ENCODE data around the gene S1PR3. TPM values are rescaled to one million over a fixed set of nuclear protein-coding genes. Genes with fewer than 3 reads are reported as not detected.

The S1PR3 gene
- total and polyA plus RNA-seq, 9 of the 15 experiments (the other 6 are each of a cell fraction or from before 2014, with no cell fraction given) = 0.03 to 2.0 (median 0.29) TPM

DNA sequence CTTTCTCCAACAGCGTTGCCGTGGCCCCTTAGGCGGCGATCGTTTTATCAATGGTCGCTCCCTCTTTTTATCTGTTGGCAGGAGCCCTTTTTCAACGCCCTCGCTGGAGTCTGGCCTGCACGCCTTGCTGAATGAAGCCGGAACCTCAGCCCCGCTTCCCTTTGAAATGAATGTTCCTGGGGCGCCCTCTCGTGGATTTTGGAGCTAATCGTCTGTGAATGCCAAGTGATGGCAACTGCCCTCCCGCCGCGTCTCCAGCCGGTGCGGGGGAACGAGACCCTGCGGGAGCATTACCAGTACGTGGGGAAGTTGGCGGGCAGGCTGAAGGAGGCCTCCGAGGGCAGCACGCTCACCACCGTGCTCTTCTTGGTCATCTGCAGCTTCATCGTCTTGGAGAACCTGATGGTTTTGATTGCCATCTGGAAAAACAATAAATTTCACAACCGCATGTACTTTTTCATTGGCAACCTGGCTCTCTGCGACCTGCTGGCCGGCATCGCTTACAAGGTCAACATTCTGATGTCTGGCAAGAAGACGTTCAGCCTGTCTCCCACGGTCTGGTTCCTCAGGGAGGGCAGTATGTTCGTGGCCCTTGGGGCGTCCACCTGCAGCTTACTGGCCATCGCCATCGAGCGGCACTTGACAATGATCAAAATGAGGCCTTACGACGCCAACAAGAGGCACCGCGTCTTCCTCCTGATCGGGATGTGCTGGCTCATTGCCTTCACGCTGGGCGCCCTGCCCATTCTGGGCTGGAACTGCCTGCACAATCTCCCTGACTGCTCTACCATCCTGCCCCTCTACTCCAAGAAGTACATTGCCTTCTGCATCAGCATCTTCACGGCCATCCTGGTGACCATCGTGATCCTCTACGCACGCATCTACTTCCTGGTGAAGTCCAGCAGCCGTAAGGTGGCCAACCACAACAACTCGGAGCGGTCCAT lies 10.0 kb downstream of the S1PR3 start (continued):
- TF ChIP-seq, protein P1, sequence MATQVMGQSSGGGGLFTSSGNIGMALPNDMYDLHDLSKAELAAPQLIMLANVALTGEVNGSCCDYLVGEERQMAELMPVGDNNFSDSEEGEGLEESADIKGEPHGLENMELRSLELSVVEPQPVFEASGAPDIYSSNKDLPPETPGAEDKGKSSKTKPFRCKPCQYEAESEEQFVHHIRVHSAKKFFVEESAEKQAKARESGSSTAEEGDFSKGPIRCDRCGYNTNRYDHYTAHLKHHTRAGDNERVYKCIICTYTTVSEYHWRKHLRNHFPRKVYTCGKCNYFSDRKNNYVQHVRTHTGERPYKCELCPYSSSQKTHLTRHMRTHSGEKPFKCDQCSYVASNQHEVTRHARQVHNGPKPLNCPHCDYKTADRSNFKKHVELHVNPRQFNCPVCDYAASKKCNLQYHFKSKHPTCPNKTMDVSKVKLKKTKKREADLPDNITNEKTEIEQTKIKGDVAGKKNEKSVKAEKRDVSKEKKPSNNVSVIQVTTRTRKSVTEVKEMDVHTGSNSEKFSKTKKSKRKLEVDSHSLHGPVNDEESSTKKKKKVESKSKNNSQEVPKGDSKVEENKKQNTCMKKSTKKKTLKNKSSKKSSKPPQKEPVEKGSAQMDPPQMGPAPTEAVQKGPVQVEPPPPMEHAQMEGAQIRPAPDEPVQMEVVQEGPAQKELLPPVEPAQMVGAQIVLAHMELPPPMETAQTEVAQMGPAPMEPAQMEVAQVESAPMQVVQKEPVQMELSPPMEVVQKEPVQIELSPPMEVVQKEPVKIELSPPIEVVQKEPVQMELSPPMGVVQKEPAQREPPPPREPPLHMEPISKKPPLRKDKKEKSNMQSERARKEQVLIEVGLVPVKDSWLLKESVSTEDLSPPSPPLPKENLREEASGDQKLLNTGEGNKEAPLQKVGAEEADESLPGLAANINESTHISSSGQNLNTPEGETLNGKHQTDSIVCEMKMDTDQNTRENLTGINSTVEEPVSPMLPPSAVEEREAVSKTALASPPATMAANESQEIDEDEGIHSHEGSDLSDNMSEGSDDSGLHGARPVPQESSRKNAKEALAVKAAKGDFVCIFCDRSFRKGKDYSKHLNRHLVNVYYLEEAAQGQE (IDR thresholded peaks at IDR 0.05; ENCODE audit: borderline replicate concordance) = peak; percentile 85
- TF ChIP-seq, protein P1 (CRISPR knock-in tag; IDR thresholded peaks at IDR 0.05; ENCODE audit: low read depth) = no peak
- TF ChIP-seq ZNF165 (CRISPR knock-in tag; IDR thresholded peaks at IDR 0.05; ENCODE audit: borderline replicate concordance) = no peak
- peak; percentile 52; the same call in 1 of the 2 replicates for TF ChIP-seq CC2D1A (IDR thresholded peaks at IDR 0.05)
- 0 out of 4 replicates have a peak, but pooled peaks of 1 of the 2 experiments have one; percentile 4 for TF ChIP-seq RCOR1 (IDR thresholded peaks at IDR 0.05; ENCODE audit: borderline replicate concordance in 1 of 2, low read depth in 2 of 2, low read length in 2 of 2)
- TF ChIP-seq, protein P2, sequence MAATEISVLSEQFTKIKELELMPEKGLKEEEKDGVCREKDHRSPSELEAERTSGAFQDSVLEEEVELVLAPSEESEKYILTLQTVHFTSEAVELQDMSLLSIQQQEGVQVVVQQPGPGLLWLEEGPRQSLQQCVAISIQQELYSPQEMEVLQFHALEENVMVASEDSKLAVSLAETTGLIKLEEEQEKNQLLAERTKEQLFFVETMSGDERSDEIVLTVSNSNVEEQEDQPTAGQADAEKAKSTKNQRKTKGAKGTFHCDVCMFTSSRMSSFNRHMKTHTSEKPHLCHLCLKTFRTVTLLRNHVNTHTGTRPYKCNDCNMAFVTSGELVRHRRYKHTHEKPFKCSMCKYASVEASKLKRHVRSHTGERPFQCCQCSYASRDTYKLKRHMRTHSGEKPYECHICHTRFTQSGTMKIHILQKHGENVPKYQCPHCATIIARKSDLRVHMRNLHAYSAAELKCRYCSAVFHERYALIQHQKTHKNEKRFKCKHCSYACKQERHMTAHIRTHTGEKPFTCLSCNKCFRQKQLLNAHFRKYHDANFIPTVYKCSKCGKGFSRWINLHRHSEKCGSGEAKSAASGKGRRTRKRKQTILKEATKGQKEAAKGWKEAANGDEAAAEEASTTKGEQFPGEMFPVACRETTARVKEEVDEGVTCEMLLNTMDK (IDR thresholded peaks at IDR 0.05; ENCODE audit: borderline replicate concordance, insufficient read depth, low read depth, low read length, poor library complexity, severe bottlenecking) = no peak
- TF ChIP-seq, protein P3, sequence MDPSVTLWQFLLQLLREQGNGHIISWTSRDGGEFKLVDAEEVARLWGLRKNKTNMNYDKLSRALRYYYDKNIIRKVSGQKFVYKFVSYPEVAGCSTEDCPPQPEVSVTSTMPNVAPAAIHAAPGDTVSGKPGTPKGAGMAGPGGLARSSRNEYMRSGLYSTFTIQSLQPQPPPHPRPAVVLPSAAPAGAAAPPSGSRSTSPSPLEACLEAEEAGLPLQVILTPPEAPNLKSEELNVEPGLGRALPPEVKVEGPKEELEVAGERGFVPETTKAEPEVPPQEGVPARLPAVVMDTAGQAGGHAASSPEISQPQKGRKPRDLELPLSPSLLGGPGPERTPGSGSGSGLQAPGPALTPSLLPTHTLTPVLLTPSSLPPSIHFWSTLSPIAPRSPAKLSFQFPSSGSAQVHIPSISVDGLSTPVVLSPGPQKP (CRISPR knock-in tag; IDR thresholded peaks at IDR 0.05) = no peak
- TF ChIP-seq BMI1 (IDR thresholded peaks at IDR 0.05; ENCODE audit: low read length) = no peak
- no peak for TF ChIP-seq NR2C1 (IDR thresholded peaks at IDR 0.05)
- no peak for TF ChIP-seq NR2C1 (tag; IDR thresholded peaks at IDR 0.05)
- peak; percentile 83; the same call in 1 of the 2 replicates for TF ChIP-seq STAG1 (CRISPR knock-in tag; IDR thresholded peaks at IDR 0.05; ENCODE audit: borderline replicate concordance)
- no peak for TF ChIP-seq ZNF41 (CRISPR knock-in tag; conservative IDR thresholded peaks at IDR 0.05)
- no peak for TF ChIP-seq THRAP3 (IDR thresholded peaks at IDR 0.05; ENCODE audit: borderline replicate concordance)
- TF ChIP-seq SMC3 (conservative IDR thresholded peaks at IDR 0.05; ENCODE audit: insufficient read depth, low read depth, low read length) = peak; percentile 79
- TF ChIP-seq RAD21 (CRISPR knock-in tag; conservative IDR thresholded peaks at IDR 0.05 in 1 of 2, IDR thresholded peaks at IDR 0.05 in 1 of 2) = peak; percentile 78 to 83
